ENCODE measurements around the gene EXOC4.

The EXOC4 gene

DNA sequence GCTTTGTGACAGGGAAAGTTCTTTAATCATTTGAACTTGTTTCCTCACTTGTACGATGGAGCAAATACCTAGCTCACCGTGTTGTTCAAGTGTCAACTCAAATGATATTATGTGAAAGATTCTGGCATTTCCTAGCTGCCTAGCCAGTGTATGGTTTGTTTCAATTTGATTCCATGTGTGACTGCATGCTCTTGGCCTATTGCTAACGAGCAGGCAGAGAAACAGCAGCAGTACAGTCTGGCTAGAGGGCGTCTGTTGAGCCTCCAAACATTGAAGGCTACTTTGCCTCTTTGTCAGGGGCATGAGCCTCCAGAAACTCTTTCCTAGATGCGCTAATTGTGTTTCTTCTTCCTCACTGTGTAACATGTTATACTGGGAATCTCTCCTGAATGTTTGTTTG is 417.4 kb downstream of the EXOC4 start:
- no peak for TF ChIP-seq EZH2 (IDR thresholded peaks at IDR 0.05; ENCODE audit: borderline replicate concordance, low read length)
- TF ChIP-seq, protein P1, sequence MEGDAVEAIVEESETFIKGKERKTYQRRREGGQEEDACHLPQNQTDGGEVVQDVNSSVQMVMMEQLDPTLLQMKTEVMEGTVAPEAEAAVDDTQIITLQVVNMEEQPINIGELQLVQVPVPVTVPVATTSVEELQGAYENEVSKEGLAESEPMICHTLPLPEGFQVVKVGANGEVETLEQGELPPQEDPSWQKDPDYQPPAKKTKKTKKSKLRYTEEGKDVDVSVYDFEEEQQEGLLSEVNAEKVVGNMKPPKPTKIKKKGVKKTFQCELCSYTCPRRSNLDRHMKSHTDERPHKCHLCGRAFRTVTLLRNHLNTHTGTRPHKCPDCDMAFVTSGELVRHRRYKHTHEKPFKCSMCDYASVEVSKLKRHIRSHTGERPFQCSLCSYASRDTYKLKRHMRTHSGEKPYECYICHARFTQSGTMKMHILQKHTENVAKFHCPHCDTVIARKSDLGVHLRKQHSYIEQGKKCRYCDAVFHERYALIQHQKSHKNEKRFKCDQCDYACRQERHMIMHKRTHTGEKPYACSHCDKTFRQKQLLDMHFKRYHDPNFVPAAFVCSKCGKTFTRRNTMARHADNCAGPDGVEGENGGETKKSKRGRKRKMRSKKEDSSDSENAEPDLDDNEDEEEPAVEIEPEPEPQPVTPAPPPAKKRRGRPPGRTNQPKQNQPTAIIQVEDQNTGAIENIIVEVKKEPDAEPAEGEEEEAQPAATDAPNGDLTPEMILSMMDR (IDR thresholded peaks at IDR 0.05; ENCODE audit: low read length): no peak
- H3K36me3 ChIP-seq (ENCODE audit: insufficient read depth, low read length): no peaks in the 10 kb centered on the region
- no peaks in the 10 kb centered on the region for H4K20me1 ChIP-seq (ENCODE audit: insufficient read depth, low read length)
- no peaks in the 10 kb centered on the region for H3K27me3 ChIP-seq (ENCODE audit: insufficient read depth, low read length)
- no peaks in the 10 kb centered on the region for H3F3A ChIP-seq (ENCODE audit: insufficient read depth, low read length)
- H3K27ac ChIP-seq (ENCODE audit: low read depth, low read length, poor library complexity, severe bottlenecking): no peak overlapping the region
- no peaks in the 10 kb centered on the region for H3K79me2 ChIP-seq (ENCODE audit: insufficient read depth, low read length)
- H3K4me2 ChIP-seq (ENCODE audit: low read length): no peak overlapping the region
- no peak overlapping the region for H3K4me3 ChIP-seq (ENCODE audit: low read depth, low read length, poor library complexity, severe bottlenecking)
- no peaks in the 10 kb centered on the region for H3K9me2 ChIP-seq (ENCODE audit: low read depth, low read length)
- H3K9ac ChIP-seq (ENCODE audit: low read length): no peak overlapping the region
- no peak overlapping the region for H2AFZ ChIP-seq (ENCODE audit: low read length)
- H3K9me3 ChIP-seq (ENCODE audit: low read length): no peaks in the 10 kb centered on the region
- no peaks in the 10 kb centered on the region for H3K4me1 ChIP-seq (ENCODE audit: insufficient read depth, low read length, severe bottlenecking)

DNA sequence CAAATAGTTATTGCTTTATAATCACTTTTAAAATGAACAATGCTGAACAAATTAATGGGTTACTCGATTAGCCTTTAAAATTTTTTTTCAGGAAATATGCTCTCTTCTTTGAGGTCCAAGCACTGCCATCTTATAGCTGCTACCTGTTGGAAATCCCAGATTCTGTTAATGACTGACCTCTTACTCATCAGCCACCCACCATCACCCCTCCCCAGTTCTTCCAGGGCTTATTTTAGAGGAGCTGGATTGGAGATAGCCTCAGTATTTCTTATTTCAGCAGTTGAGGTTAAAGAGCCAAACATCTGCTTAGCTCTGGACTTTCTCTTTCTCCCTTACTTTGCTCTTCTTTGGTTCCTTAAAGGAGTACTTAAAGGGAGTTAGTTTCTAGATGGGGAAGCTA is 420.0 kb downstream of the EXOC4 start:
- Histone ChIP-seq H3K9me2 (ENCODE audit: low read depth, low read length) (no peaks in the 10 kb centered on the region), H3K27ac (ENCODE audit: low read depth, low read length, poor library complexity, severe bottlenecking) (no peak overlapping the region), H3K36me3 (ENCODE audit: insufficient read depth, low read length) (no peaks in the 10 kb centered on the region), H3K4me1 (ENCODE audit: insufficient read depth, low read length, severe bottlenecking) (no peaks in the 10 kb centered on the region), H4K20me1 (ENCODE audit: insufficient read depth, low read length) (no peaks in the 10 kb centered on the region), H3K4me3 (ENCODE audit: low read depth, low read length, poor library complexity, severe bottlenecking) (no peak overlapping the region), H3K9ac (ENCODE audit: low read length) (no peak overlapping the region), H3F3A (ENCODE audit: insufficient read depth, low read length) (no peaks in the 10 kb centered on the region), H3K9me3 (ENCODE audit: low read length) (no peaks in the 10 kb centered on the region), H2AFZ (ENCODE audit: low read length) (no peak overlapping the region), H3K27me3 (ENCODE audit: insufficient read depth, low read length) (no peaks in the 10 kb centered on the region), H3K4me2 (ENCODE audit: low read length) (no peak overlapping the region), H3K79me2 (ENCODE audit: insufficient read depth, low read length) (no peaks in the 10 kb centered on the region)
- TF ChIP-seq EZH2 (IDR thresholded peaks at IDR 0.05; ENCODE audit: borderline replicate concordance, low read length): no peak
- TF ChIP-seq, protein P1 (IDR thresholded peaks at IDR 0.05; ENCODE audit: low read length): no peak

DNA sequence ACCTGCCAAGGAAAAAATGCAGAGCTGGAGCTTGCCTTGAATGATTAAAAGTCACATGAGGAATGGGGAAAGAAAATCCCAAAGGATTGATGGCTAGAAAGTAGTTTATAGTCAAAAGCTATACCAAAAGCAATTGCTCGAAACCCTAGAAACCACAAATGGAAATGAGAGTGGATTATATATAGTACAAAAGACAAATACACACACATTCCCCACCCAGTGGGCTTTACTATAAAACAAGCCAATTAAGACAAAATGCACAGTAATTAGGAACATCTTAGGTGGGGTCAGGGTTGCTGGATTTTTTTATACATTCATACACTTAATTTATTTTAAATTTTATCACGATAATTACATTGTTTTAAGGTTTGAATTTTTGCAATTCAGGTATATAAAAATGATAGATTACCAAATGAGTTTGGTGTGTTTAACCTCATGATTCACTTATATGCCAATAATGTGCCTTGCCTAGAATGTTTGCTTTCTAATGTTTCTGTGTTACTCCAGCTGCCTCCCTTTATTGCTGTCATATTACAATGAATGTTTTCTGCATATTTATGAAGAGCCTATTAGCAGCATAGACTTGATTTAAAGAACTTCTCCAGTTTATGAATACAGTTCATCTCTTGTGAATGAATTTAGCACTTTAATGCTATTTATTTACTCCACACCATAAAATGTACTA is 421.3 kb downstream of the EXOC4 start:
- Histone ChIP-seq H3K9me2 (ENCODE audit: low read depth, low read length) (no peaks in the 10 kb centered on the region), H3K4me3 (ENCODE audit: low read depth, low read length, poor library complexity, severe bottlenecking) (no peak overlapping the region), H3K4me1 (ENCODE audit: insufficient read depth, low read length, severe bottlenecking) (no peaks in the 10 kb centered on the region), H2AFZ (ENCODE audit: low read length) (no peak overlapping the region), H3K9ac (ENCODE audit: low read length) (no peak overlapping the region), H3F3A (ENCODE audit: insufficient read depth, low read length) (no peaks in the 10 kb centered on the region), H3K79me2 (ENCODE audit: insufficient read depth, low read length) (no peaks in the 10 kb centered on the region), H3K27me3 (ENCODE audit: insufficient read depth, low read length) (no peaks in the 10 kb centered on the region), H3K27ac (ENCODE audit: low read depth, low read length, poor library complexity, severe bottlenecking) (no peak overlapping the region), H3K4me2 (ENCODE audit: low read length) (no peak overlapping the region), H3K36me3 (ENCODE audit: insufficient read depth, low read length) (no peaks in the 10 kb centered on the region), H3K9me3 (ENCODE audit: low read length) (no peaks in the 10 kb centered on the region), H4K20me1 (ENCODE audit: insufficient read depth, low read length) (no peaks in the 10 kb centered on the region)
- TF ChIP-seq, protein P1 (IDR thresholded peaks at IDR 0.05; ENCODE audit: low read length): no peak
- no peak for TF ChIP-seq EZH2 (IDR thresholded peaks at IDR 0.05; ENCODE audit: borderline replicate concordance, low read length)

All from OCI-LY1 (cell line).